ENCODE data around the gene CTSO.

CTSO gene

GRCh38 chr4:155881555-155881954 is 72.1 kb downstream of the CTSO start:
- FAIRE-seq (no peak), DNase-seq (ENCODE audit: insufficient read length, low spot score) (no peak)
- no peak for TF ChIP-seq POLR2AphosphoS5 (IDR thresholded peaks at IDR 0.05; ENCODE audit: low read depth, low read length)
- TF ChIP-seq SPI1 (IDR thresholded peaks at IDR 0.05; ENCODE audit: low read depth, low read length) = no peak
- no peak for TF ChIP-seq POU2F2 (IDR thresholded peaks at IDR 0.05; ENCODE audit: low read depth, low read length)
- no peak for TF ChIP-seq PAX5 (IDR thresholded peaks at IDR 0.05; ENCODE audit: insufficient read depth, low read length, severe bottlenecking)
- no peak for TF ChIP-seq POLR2A (IDR thresholded peaks at IDR 0.05; ENCODE audit: low read depth, low read length)
- TF ChIP-seq TAF1 (IDR thresholded peaks at IDR 0.05; ENCODE audit: low read depth, low read length) = no peak

- FAIRE-seq = no peak
- no peak for TF ChIP-seq TAF1 (IDR thresholded peaks at IDR 0.05; ENCODE audit: low read depth, low read length)
- TF ChIP-seq PAX5 (IDR thresholded peaks at IDR 0.05; ENCODE audit: insufficient read depth, low read length, severe bottlenecking) = no peak
- no peak for TF ChIP-seq POU2F2 (IDR thresholded peaks at IDR 0.05; ENCODE audit: low read depth, low read length)
- no peak for TF ChIP-seq POLR2AphosphoS5 (IDR thresholded peaks at IDR 0.05; ENCODE audit: low read depth, low read length)
- TF ChIP-seq SPI1 (IDR thresholded peaks at IDR 0.05; ENCODE audit: low read depth, low read length) = no peak
- no peak for TF ChIP-seq POLR2A (IDR thresholded peaks at IDR 0.05; ENCODE audit: low read depth, low read length)
- no peak for DNase-seq (ENCODE audit: insufficient read length, low spot score)
Measured at GRCh38 chr4:155879767-155880166, 73.9 kb downstream of the CTSO start.

- FAIRE-seq (no peak), DNase-seq (ENCODE audit: insufficient read length, low spot score) (no peak)
- TF ChIP-seq PAX5 (IDR thresholded peaks at IDR 0.05; ENCODE audit: insufficient read depth, low read length, severe bottlenecking) (no peak), POLR2AphosphoS5 (IDR thresholded peaks at IDR 0.05; ENCODE audit: low read depth, low read length) (no peak), POLR2A (IDR thresholded peaks at IDR 0.05; ENCODE audit: low read depth, low read length) (no peak), SPI1 (IDR thresholded peaks at IDR 0.05; ENCODE audit: low read depth, low read length) (no peak), POU2F2 (IDR thresholded peaks at IDR 0.05; ENCODE audit: low read depth, low read length) (no peak), TAF1 (IDR thresholded peaks at IDR 0.05; ENCODE audit: low read depth, low read length) (no peak)
Measured at GRCh38 chr4:155878611-155879010, 75.1 kb downstream of the CTSO start.

- TF ChIP-seq POU2F2 (IDR thresholded peaks at IDR 0.05; ENCODE audit: low read depth, low read length) = no peak
- no peak for TF ChIP-seq POLR2A (IDR thresholded peaks at IDR 0.05; ENCODE audit: low read depth, low read length)
- no peak for TF ChIP-seq SPI1 (IDR thresholded peaks at IDR 0.05; ENCODE audit: low read depth, low read length)
- TF ChIP-seq PAX5 (IDR thresholded peaks at IDR 0.05; ENCODE audit: insufficient read depth, low read length, severe bottlenecking) = no peak
- no peak for TF ChIP-seq POLR2AphosphoS5 (IDR thresholded peaks at IDR 0.05; ENCODE audit: low read depth, low read length)
- TF ChIP-seq TAF1 (IDR thresholded peaks at IDR 0.05; ENCODE audit: low read depth, low read length) = no peak
- no peak for FAIRE-seq
- no peak for DNase-seq (ENCODE audit: insufficient read length, low spot score)
Measured at GRCh38 chr4:155877971-155878370, 75.7 kb downstream of the CTSO start.

GRCh38 chr4:155875878-155876277 is 77.8 kb downstream of the CTSO start:
- TF ChIP-seq POLR2A (IDR thresholded peaks at IDR 0.05; ENCODE audit: low read depth, low read length) = no peak
- no peak for FAIRE-seq
- no peak for DNase-seq (ENCODE audit: insufficient read length, low spot score)

Data from GM12891 (cell line).